HepG2 (cell line): ENCODE data around the gene AHCYL2. TPM values are rescaled to one million over a fixed set of nuclear protein-coding genes. Genes with fewer than 3 reads are reported as not detected.

Source experiments
- ADNP ChIP-seq: sonication (generic); formaldehyde crosslinking; IDR thresholded peaks from 2 replicates; pipeline ENCODE4 v1.4.0; 2020; ENCODE audit warnings: missing genetic modification reagents
- CC2D1A ChIP-seq: sonication (generic); formaldehyde crosslinking; IDR thresholded peaks from 2 replicates; pipeline ENCODE4 v1.8.1; 2023; ENCODE audit warnings: mild to moderate bottlenecking, missing genetic modification reagents
- DRAP1 ChIP-seq: IDR thresholded peaks from 2 replicates; pipeline ENCODE4 v1.6.1; 2016; ENCODE audit warnings: missing genetic modification reagents, missing compliant biosample characterization
- DZIP1 ChIP-seq: sonication (generic); formaldehyde crosslinking; IDR thresholded peaks from 2 replicates; pipeline ENCODE4 v1.5.0; 2020; ENCODE audit warnings: mild to moderate bottlenecking, missing genetic modification reagents
- HES4 ChIP-seq: sonication (generic); formaldehyde crosslinking; IDR thresholded peaks from 2 replicates; pipeline ENCODE4 v1.9.0; 2021; ENCODE audit warnings: mild to moderate bottlenecking, missing genetic modification reagents, borderline replicate concordance
- HIC2 ChIP-seq: sonication (generic); formaldehyde crosslinking; IDR thresholded peaks from 2 replicates; pipeline ENCODE4 v1.9.0; 2022; ENCODE audit warnings: low read depth, missing genetic modification reagents
- HNF1B ChIP-seq: sonication (generic); formaldehyde crosslinking; IDR thresholded peaks from 2 replicates; pipeline ENCODE4 v1.5.1; 2020; ENCODE audit warnings: mild to moderate bottlenecking, moderate library complexity, missing genetic modification reagents
- MXD1 ChIP-seq: sonication (generic); formaldehyde crosslinking; IDR thresholded peaks from 2 replicates; pipeline ENCODE4 v1.4.0; 2020; ENCODE audit warnings: mild to moderate bottlenecking, missing genetic modification reagents
- SP140L ChIP-seq: sonication (generic); formaldehyde crosslinking; IDR thresholded peaks from 2 replicates; pipeline ENCODE4 v1.4.0; 2020; ENCODE audit warnings: missing genetic modification reagents, borderline replicate concordance
- SP2 ChIP-seq: sonication (generic); formaldehyde crosslinking; IDR thresholded peaks from 2 replicates; pipeline ENCODE4 v1.5.1; 2020; ENCODE audit warnings: mild to moderate bottlenecking, missing genetic modification reagents
- STAT6 ChIP-seq: sonication (generic); formaldehyde crosslinking; IDR thresholded peaks from 2 replicates; pipeline ENCODE4 v1.4.0; 2020; ENCODE audit warnings: missing genetic modification reagents, mild to moderate bottlenecking, borderline replicate concordance
- ZBTB21 ChIP-seq: sonication (generic); formaldehyde crosslinking; IDR thresholded peaks from 2 replicates; pipeline ENCODE4 v1.4.0; 2020; ENCODE audit warnings: missing genetic modification reagents
- ZNF101 ChIP-seq: sonication (generic); formaldehyde crosslinking; IDR thresholded peaks from 2 replicates; pipeline ENCODE4 v1.4.0; 2020; ENCODE audit warnings: mild to moderate bottlenecking, low read depth, missing genetic modification reagents, borderline replicate concordance
- ZNF460 ChIP-seq: sonication (generic); formaldehyde crosslinking; IDR thresholded peaks from 2 replicates; pipeline ENCODE4 v1.5.1; 2020; ENCODE audit warnings: missing genetic modification reagents, mild to moderate bottlenecking, borderline replicate concordance
- ZNF556 ChIP-seq: sonication (generic); formaldehyde crosslinking; IDR thresholded peaks from 2 replicates; pipeline ENCODE4 v1.4.0; 2020; ENCODE audit warnings: mild to moderate bottlenecking, missing genetic modification reagents, borderline replicate concordance
- ZNF557 ChIP-seq: sonication (generic); formaldehyde crosslinking; IDR thresholded peaks from 2 replicates; pipeline ENCODE4 v1.4.0; 2020; ENCODE audit warnings: missing genetic modification reagents
- ZNF629 ChIP-seq: sonication (generic); formaldehyde crosslinking; conservative IDR thresholded peaks from 2 replicates; pipeline ENCODE4 v1.5.0; 2020; ENCODE audit warnings: missing genetic modification reagents
- ZNF660 ChIP-seq: sonication (generic); formaldehyde crosslinking; IDR thresholded peaks from 2 replicates; pipeline ENCODE4 v1.5.1; 2020; ENCODE audit warnings: mild to moderate bottlenecking, low read depth, missing genetic modification reagents, borderline replicate concordance
- polyA plus RNA-seq, 8 experiments: library from polyadenylated mRNA; depleted of rRNA in 3 of 8; stranded (reverse) in 7 of 8; unstranded in 1 of 8; fragments of >200 nt; fragmentation: Illumina TruSeq in 4 of 8; extraction: Trizol in 4 of 8; gene quantifications; 2 replicates each; pipeline versions ENCODE4 v1.2.1 to v1.2.3, GENCODE V29; 2011 to 2016; ENCODE audit warnings: low read depth in 4 of 8, missing spikeins in 1 of 8, mixed read lengths in 1 of 8; ENCODE audit not compliant: insufficient read depth in 1 of 8
- total RNA-seq, 5 experiments: library from RNA; depleted of rRNA; stranded (reverse); fragments of >200 nt; fragmentation: Illumina TruSeq; extraction: Trizol; gene quantifications; 2 replicates each; pipeline ENCODE4 v1.2.3, GENCODE V29; 2016; ENCODE audit warnings: low read depth in 1 of 5

The AHCYL2 gene
- total and polyA plus RNA-seq, 2 of the 13 experiments (the other 11 are each of a cell fraction or from before 2014, with no cell fraction given): 9.5 to 14.7 TPM

GRCh38 chr7:129433847-129434674 lies 209.2 kb downstream of the AHCYL2 start, which contains the start of gene STRIP2 (continued):
- TF ChIP-seq SP140L (CRISPR knock-in tag): no peak
- TF ChIP-seq CC2D1A (CRISPR knock-in tag): no peak
- no peak for TF ChIP-seq ZNF660 (CRISPR knock-in tag)
- no peak for TF ChIP-seq MXD1 (CRISPR knock-in tag)
- TF ChIP-seq DZIP1 (CRISPR knock-in tag): 0 out of 2 replicates have a peak, but pooled peaks have one; percentile 67
- peak; percentile 33; the same call in 1 of the 2 replicates for TF ChIP-seq HNF1B
- no peak for TF ChIP-seq ZBTB21 (CRISPR knock-in tag)
- no peak for TF ChIP-seq ZNF629 (CRISPR knock-in tag)
- TF ChIP-seq ADNP (CRISPR knock-in tag): no peak
- TF ChIP-seq ZNF101: no peak; the same call in 1 of the 2 replicates
- 0 out of 2 replicates have a peak, but pooled peaks have one; percentile 25 for TF ChIP-seq HES4
- TF ChIP-seq HIC2: peak; percentile 54; the same call in 1 of the 2 replicates
- TF ChIP-seq ZNF460 (CRISPR knock-in tag): no peak
- TF ChIP-seq SP2 (CRISPR knock-in tag): peak; percentile 80
- no peak for TF ChIP-seq STAT6 (CRISPR knock-in tag)
- no peak; the same call in 1 of the 2 replicates for TF ChIP-seq ZNF557 (CRISPR knock-in tag)
- peak; percentile 45; the same call in 1 of the 2 replicates for TF ChIP-seq ZNF556
- TF ChIP-seq DRAP1 (CRISPR knock-in tag): peak; percentile 44; the same call in 1 of the 2 replicates
